NCI-H1694 treated with DMSO at 0.1 percent for 48 hours (cell line): ENCODE measurements around the gene ZNF557.

Experiments
- DNase-seq: peaks from one replicate; lab custom pipeline; 2025; lab: John Stamatoyannopoulos, UW

Gene ZNF557

DNA sequence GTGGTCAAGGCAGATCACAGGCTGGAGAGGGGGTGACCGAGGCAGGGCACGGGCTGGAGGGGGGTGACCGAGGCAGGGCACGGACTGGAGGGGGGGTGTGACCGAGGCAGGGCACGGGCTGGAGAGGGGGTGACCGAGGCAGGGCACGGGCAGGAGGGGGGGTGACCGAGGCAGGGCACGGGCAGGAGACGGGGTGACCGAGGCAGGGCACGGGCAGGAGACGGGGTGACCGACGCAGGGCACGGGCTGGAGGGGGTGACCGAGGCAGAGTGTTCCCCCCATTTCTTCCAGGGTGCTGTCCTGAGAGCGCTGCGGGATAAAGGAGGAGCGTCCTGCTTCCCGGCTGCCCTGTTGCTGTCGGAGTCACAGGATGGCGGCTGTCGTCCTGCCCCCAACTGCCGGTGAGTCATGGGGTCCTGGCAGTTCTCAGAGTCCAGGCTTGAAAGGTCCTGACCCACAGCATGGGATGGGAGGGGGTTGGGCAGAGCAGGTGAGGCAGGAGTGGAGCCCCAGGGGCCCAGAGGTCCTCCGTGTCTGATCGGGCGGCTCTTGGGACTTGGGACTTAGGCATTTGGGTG is 5.3 kb downstream of the ZNF557 start:
- DNase-seq: no peak

GRCh38 chr19:7076151-7076550 is 6.6 kb downstream of the ZNF557 start:
- DNase-seq: no peak

- DNase-seq: no peak
Observed at GRCh38 chr19:7078008-7078407, 8.5 kb downstream of the ZNF557 start.

- no peak for DNase-seq
Observed at GRCh38 chr19:7083076-7083956, 13.8 kb downstream of the ZNF557 start.

GRCh38 chr19:7088999-7089398 is 19.5 kb downstream of the ZNF557 start:
- DNase-seq: no peak

- DNase-seq: no peak
Observed at GRCh38 chr19:7098096-7098495, 28.6 kb downstream of the ZNF557 start.

DNA sequence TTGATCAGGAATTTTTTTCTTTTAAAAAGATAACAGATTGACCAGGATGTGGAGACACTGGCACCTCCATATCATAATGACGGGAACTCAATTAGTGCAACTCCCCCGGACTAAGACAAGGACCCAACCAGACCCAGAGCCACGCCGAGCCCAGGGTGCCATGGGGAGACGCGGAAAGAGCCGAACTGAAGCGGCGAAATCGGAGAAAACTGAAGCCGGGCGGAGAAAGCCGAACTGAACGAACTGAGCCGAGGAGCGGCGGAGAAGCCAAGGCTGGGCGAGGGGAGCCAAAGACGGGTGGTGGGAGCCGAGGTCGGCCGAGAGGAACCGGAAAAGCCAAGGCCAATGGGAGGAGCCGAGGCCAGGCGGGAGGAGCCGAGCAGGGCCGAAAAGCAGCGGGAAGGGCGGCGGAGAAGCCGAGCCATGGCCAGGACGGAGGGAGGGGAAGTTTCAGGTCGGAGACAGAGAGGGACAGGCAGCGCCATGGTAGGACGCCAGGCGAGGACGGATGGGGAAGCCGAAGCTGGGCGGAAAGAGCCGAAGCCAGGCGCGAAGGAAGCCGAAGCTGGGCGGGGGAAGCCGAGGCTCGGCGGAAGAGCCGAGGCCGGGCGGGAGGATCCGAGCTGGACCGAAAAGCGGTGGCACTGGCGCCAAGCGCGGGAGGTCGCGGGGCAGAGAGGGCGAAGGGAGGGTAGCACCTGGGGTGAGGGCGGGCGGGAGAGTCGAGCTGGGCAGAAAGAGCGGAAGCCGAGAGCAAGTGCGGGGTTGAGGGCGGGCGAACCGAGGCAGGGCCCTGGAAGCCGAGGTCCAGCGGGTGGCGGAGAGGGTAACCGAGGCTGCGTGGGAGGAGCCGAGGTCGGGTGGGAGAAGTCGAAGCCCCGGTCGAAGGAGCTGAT is 29.4 kb downstream of the ZNF557 start:
- peak; percentile 72 for DNase-seq

- DNase-seq: no peak
Observed at GRCh38 chr19:7099597-7099921, 30.1 kb downstream of the ZNF557 start.

DNA sequence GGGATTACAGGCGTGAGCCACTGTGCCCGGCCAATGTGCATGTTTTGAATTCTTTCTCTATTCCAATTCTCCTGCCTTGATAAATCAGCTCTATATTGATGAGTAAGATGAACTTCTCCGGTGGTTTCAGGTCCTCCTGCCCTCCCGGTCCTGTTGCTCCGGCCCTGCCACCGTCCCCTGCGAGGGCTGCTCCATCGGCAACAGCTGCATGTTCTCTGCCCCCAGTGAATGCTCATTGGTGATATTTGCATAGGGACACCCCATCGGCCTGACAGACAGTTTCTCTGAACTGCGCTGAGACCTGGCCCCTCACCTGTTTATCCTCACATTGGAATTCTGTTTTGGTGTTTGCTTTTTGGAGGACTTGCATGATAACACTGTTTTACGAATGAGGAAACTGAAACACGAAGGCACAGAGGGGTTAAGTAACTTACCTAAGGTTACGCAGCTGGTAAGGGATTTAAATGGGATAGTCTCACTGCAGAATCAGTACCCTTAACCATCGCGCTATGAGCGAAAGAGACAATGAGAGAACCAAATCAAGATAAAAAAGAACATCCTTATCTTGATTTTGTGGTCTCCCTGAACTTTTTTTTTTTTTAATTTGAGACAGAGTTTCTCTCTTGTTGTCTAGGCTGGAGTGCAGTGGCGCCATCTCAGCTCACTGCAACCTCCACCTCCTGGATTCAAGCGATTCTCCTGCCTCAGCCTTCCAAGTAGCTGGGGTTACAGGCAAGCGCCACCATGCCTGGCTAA is 32.2 kb downstream of the ZNF557 start:
- DNase-seq: no peak

DNA sequence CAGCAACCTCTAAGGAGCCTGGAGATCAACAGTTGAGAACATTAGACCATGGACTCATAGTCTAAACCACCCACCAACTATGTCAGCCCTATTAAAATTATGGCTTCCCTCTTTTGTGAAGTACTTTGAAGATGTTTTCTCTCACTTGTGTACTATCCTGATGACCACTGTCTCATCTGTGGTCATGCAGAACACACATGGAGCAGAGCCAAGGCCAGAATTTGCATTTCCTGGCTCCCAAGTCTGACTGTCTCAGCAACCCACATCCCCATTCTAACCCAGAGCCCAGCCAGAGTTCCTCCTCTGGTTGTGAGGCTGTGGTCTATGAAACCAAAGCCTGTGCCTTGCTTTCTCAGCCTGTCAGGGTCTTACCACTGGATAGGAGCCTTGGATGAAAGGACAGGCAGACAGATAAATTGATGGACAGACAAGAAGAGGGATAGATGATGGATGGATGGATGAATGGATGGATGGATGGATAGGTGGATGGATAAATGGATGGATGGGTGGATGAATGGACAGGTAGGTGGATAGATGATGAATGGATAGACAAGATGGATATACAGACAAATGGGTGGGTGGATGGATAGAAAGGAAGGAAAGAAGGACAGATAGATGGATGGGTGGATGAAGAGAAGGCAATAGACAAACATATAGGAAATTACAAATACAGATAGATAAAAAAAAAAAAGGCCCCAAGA is 35.4 kb downstream of the ZNF557 start:
- DNase-seq: no peak

DNA sequence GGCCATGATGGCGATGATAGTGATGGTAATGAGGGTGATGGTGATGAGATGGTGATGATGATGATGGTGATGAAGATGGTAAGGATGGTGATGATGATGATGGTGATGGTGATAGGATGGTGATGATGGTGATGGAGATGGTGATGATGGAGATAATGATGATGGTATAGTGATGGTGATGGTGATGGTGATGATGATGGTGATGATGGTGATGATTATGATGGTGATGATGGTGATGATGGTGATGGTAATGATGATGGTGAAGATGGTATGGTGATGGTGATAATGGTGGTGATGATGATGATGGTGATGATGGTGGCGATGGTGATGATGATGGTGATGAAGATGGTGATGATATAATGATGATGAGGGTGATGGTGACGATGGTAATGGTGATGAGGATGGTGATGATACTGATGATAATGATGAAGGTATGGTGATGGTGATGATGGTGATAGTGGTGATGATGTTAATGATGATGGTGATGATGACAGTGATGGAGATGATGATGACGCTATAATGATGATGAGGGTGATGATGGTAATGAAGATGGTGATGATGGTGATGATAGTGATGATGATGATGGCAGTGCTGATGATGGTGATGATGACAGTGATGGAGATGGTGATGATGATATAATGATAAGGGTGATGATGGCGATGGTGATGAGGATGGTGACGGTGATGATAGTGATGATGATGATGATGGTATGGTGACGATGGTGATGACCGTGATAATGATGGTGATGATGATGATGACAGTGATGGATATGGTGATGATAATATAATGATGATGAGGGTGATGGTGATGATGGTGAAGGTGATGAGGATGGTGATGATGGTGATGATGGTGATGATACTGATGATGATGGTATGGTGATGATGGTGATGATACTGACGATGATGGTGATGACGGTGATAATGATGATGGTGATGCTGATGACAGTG is 37.5 kb downstream of the ZNF557 start:
- DNase-seq: no peak

GRCh38 chr19:7109678-7110289 is 40.3 kb downstream of the ZNF557 start:
- DNase-seq: no peak

GRCh38 chr19:7112675-7113074 is 43.2 kb downstream of the ZNF557 start:
- no peak for DNase-seq

DNA sequence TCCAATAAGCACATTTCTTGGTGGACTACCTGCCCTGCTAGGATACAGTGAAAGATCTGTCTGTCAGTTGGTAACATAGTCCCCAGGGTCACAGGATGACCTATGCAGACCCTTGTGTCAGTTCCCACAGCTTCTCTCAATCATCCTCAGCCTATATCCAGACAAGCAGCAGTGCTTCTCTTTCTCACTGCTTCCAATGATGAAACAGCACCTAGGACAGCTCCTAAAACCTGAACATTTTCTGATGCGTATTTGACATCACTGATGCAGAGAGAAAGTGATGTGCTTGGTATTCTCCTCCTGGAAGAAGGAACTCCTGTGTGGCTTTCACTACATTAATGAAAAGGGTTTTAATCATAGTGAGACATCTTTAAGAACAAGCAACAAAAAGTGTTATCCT is 43.7 kb downstream of the ZNF557 start:
- no peak for DNase-seq

DNA sequence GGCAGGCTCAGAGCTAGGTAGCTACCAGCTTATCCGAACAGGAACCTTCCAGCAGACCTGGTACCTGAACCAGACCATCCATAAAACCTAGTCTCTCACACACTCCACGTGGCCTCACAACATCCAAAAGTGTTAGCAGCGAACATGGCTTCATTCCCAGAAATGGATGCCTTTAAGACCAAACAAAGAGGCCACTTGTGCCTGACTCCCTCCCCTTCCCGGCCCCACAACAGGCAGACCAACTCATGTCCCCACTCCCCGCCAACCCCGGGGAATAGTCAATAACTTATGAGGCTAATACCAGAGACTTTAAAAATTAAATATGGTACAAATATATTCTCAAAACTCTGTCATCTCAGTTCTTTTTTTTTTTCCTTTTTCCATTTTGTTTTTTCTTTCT is 46.2 kb downstream of the ZNF557 start:
- no peak for DNase-seq

DNA sequence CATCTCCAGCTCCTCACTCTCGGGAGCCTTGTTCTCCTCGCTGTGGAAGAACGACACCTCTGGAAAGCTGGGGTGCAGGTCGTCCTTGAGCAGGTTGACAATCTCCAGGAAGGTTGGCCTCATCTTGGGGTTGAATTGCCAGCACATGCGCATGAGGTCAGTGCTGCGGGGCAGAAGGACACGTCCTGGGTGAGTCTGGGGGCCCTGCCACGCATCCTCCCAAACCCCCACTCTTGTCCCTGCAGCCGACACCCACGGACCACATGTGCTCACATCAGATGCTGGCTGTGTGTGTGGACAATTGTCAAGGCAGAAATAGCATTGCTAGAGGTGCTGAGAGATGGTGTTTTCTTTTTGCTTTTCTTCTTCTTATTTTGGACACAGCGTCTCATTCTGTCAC is 47.7 kb downstream of the ZNF557 start:
- no peak for DNase-seq

DNA sequence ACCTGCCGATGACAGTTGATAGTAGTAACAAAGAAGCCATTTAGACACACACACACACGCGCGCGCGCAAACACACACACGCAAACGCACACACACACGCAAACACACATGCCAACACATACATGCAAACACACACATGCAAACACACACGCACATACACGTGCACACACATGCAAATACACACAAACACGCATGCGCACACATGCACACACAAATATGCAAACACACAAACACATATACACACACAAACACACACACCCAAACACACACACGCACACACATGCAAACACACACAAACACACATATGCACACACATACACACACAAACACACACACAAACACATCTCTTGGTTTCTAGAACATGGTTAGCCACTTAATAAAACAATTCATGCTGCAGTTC is 50.1 kb downstream of the ZNF557 start:
- no peak for DNase-seq

GRCh38 chr19:7120499-7120898 is 51.0 kb downstream of the ZNF557 start:
- no peak for DNase-seq

GRCh38 chr19:7122701-7123100 is 53.2 kb downstream of the ZNF557 start:
- no peak for DNase-seq

DNA sequence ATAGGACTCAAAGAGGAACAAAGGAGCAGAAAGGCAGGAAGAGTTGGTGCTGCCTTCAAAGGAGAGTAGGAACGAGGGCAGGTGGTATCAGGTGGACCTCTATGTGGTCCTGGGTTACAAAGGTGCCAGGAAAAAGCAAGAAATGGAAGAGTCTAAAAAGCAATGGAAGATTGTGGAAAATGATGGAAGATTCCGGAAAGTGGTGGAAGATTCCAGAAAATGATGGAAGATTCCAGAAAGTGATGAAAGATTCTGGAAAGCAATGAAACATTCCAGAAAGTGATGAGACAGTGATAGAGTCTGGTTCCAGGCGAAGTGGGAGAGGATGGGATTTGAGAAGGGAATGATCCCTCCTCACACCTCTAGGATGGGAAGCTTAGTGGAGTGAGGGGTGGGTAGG is 55.3 kb downstream of the ZNF557 start:
- DNase-seq: no peak
